ENCODE data around the gene MYBPC2.

DNA sequence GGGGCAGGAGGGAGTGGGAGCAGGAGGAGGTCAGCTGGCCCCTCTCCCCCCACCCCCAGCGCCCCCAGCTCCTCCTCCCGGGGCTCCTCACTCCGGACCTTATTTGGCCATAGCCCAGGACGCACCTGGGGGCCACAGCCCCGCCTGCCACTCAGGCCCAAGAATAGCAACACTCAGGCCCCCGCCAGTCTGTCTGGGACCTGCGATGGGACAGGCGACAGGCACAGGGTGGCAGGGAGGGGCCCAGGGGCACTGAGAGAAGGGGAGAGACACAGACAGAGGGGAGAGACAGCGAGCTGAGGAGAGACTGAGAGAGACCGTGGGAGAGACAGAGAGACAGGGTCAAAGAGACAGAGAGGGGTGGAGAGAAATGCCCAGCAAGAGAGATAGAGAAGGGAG lies 68.1 kb downstream of the MYBPC2 start:
- TF ChIP-seq POLR2A (IDR thresholded peaks at IDR 0.05; ENCODE audit: low read length), result no peak
- TF ChIP-seq GATA1 (IDR thresholded peaks at IDR 0.05; ENCODE audit: low read depth, low read length), result no peak
